Breast epithelium (tissue), 3 donors: ENCODE results near the gene MARCHF9.

Experiments used
- POLR2A ChIP-seq: fragments of 450-650 bp; IDR thresholded peaks from one replicate; pipeline ENCODE4 v1.6.1; 2016; ENCODE audit warnings: antibody characterized with exemption, mild to moderate bottlenecking, moderate library complexity
- TF ChIP-seq, protein P1 (sequence below), 3 donors: fragments of 450-650 bp; IDR thresholded peaks; one replicate each; pipeline ENCODE4 v1.5.1; 2016 to 2017; ENCODE audit warnings: antibody characterized with exemption in 3 of 3, mild to moderate bottlenecking in 3 of 3, moderate library complexity in 3 of 3

GRCh38 chr12:57741413-57741789 lies 13.5 kb upstream of the MARCHF9 start:
- no peak for TF ChIP-seq POLR2A
- TF ChIP-seq, protein P1, sequence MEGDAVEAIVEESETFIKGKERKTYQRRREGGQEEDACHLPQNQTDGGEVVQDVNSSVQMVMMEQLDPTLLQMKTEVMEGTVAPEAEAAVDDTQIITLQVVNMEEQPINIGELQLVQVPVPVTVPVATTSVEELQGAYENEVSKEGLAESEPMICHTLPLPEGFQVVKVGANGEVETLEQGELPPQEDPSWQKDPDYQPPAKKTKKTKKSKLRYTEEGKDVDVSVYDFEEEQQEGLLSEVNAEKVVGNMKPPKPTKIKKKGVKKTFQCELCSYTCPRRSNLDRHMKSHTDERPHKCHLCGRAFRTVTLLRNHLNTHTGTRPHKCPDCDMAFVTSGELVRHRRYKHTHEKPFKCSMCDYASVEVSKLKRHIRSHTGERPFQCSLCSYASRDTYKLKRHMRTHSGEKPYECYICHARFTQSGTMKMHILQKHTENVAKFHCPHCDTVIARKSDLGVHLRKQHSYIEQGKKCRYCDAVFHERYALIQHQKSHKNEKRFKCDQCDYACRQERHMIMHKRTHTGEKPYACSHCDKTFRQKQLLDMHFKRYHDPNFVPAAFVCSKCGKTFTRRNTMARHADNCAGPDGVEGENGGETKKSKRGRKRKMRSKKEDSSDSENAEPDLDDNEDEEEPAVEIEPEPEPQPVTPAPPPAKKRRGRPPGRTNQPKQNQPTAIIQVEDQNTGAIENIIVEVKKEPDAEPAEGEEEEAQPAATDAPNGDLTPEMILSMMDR (IDR thresholded peaks at IDR 0.05) = no peak
